ENCODE data around the gene PLCZ1. TPM values are rescaled to one million over a fixed set of nuclear protein-coding genes. Genes with fewer than 3 reads are reported as not detected.
"Not testable (repeated sequence)": the region's sequence is repeated elsewhere in the genome, so short reads cannot be mapped to it uniquely, and the experiment has no call there.

The PLCZ1 gene
- total RNA-seq, 2 experiments from 2014 or later, result not detected

- Mint-ChIP-seq H3K27me3 (no peaks in the 10 kb centered on the region), H3K27ac (no peak overlapping the region), H3K36me3 (ENCODE audit: low read depth) (no peaks in the 10 kb centered on the region), H3K4me1 (no peaks in the 10 kb centered on the region), H3K9me3 (ENCODE audit: low read depth) (peaks cover 7% of the 10 kb centered on the region), H3K4me3 (no peak overlapping the region)
- ChIA-PET POLR2A (no interaction called here), CTCF (no interaction called here)
- DNase-seq (no peak), ATAC-seq (no peak)
- intact Hi-C loops (cut with DNase I, micrococcal nuclease), result no loop called here
These were observed 40.7 kb downstream of the PLCZ1 start for GRCh38 chr12:18696971-18697602.

- CTCF ChIA-PET; POLR2A ChIA-PET; H3K27me3 Mint-ChIP-seq; intact Hi-C loops (cut with DNase I, micrococcal nuclease); DNase-seq; H3K36me3 Mint-ChIP-seq (ENCODE audit: low read depth); H3K4me3 Mint-ChIP-seq; H3K4me1 Mint-ChIP-seq; ATAC-seq; H3K27ac Mint-ChIP-seq: not testable (repeated sequence)
- H3K9me3 Mint-ChIP-seq (ENCODE audit: low read depth), result peaks cover 13% of the 10 kb centered on the region
These were observed 43.8 kb downstream of the PLCZ1 start for GRCh38 chr12:18693986-18694385.

GRCh38 chr12:18690653-18691052 lies 47.2 kb downstream of the PLCZ1 start:
- DNase-seq (no peak), ATAC-seq (no peak)
- H3K27me3 Mint-ChIP-seq, result no peaks in the 10 kb centered on the region
- ChIA-PET CTCF (no interaction called here), POLR2A (no interaction called here)
- H3K27ac Mint-ChIP-seq, result no peak overlapping the region
- peaks cover 13% of the 10 kb centered on the region for H3K9me3 Mint-ChIP-seq (ENCODE audit: low read depth)
- H3K36me3 Mint-ChIP-seq (ENCODE audit: low read depth), result no peaks in the 10 kb centered on the region
- intact Hi-C loops (cut with DNase I, micrococcal nuclease), result no loop called here
- no peak overlapping the region for H3K4me3 Mint-ChIP-seq
- no peaks in the 10 kb centered on the region for H3K4me1 Mint-ChIP-seq

- Mint-ChIP-seq H3K4me1 (no peaks in the 10 kb centered on the region), H3K9me3 (ENCODE audit: low read depth) (peaks cover 13% of the 10 kb centered on the region), H3K4me3 (no peak overlapping the region), H3K36me3 (ENCODE audit: low read depth) (no peaks in the 10 kb centered on the region), H3K27me3 (no peaks in the 10 kb centered on the region), H3K27ac (no peak overlapping the region)
- POLR2A ChIA-PET, result interaction anchor here (0.6 kb wide), 1 partner anchor 32 kb away, joined by 3 read pairs; no protein-coding TSS in a partner anchor
- ATAC-seq (no peak), DNase-seq (no peak)
- intact Hi-C loops (cut with DNase I, micrococcal nuclease), result no loop called here
- CTCF ChIA-PET, result no interaction called here
These were observed 48.0 kb downstream of the PLCZ1 start for GRCh38 chr12:18689771-18690170.

- ATAC-seq (no peak), DNase-seq (no peak)
- CTCF ChIA-PET, result no interaction called here
- Mint-ChIP-seq H3K27me3 (no peaks in the 10 kb centered on the region), H3K4me1 (no peaks in the 10 kb centered on the region), H3K9me3 (ENCODE audit: low read depth) (no peaks in the 10 kb centered on the region), H3K4me3 (no peak overlapping the region), H3K27ac (no peak overlapping the region), H3K36me3 (ENCODE audit: low read depth) (no peaks in the 10 kb centered on the region)
- intact Hi-C loops (cut with DNase I, micrococcal nuclease), result no loop called here
- POLR2A ChIA-PET, result no interaction called here
These were observed 53.4 kb downstream of the PLCZ1 start for GRCh38 chr12:18684430-18684829.

GRCh38 chr12:18683327-18684013 lies 54.3 kb downstream of the PLCZ1 start:
- POLR2A ChIA-PET, result no interaction called here
- CTCF ChIA-PET, result no interaction called here
- Mint-ChIP-seq H3K36me3 (ENCODE audit: low read depth) (no peaks in the 10 kb centered on the region), H3K9me3 (ENCODE audit: low read depth) (no peaks in the 10 kb centered on the region), H3K27me3 (no peaks in the 10 kb centered on the region), H3K4me3 (no peak overlapping the region), H3K27ac (no peak overlapping the region), H3K4me1 (no peaks in the 10 kb centered on the region)
- ATAC-seq (no peak), DNase-seq (no peak)
- intact Hi-C loops (cut with DNase I, micrococcal nuclease), result no loop called here

- ChIA-PET POLR2A (no interaction called here), CTCF (no interaction called here)
- ATAC-seq, result no peak
- Mint-ChIP-seq H3K4me3 (no peak overlapping the region), H3K36me3 (ENCODE audit: low read depth) (no peaks in the 10 kb centered on the region), H3K4me1 (no peaks in the 10 kb centered on the region), H3K27ac (no peak overlapping the region), H3K27me3 (no peaks in the 10 kb centered on the region), H3K9me3 (ENCODE audit: low read depth) (no peaks in the 10 kb centered on the region)
- DNase-seq, result no peak
- intact Hi-C loops (cut with DNase I, micrococcal nuclease), result no loop called here
These were observed 56.0 kb downstream of the PLCZ1 start for GRCh38 chr12:18681818-18682217.

- H3K4me1 Mint-ChIP-seq, result no peaks in the 10 kb centered on the region
- ChIA-PET POLR2A (no interaction called here), CTCF (no interaction called here)
- peaks cover 5% of the 10 kb centered on the region for H3K9me3 Mint-ChIP-seq (ENCODE audit: low read depth)
- no peak overlapping the region for H3K27ac Mint-ChIP-seq
- intact Hi-C loops (cut with DNase I, micrococcal nuclease), result no loop called here
- ATAC-seq (no peak), DNase-seq (no peak)
- H3K4me3 Mint-ChIP-seq, result no peak overlapping the region
- no peaks in the 10 kb centered on the region for H3K27me3 Mint-ChIP-seq
- H3K36me3 Mint-ChIP-seq (ENCODE audit: low read depth), result no peaks in the 10 kb centered on the region
These were observed 60.7 kb downstream of the PLCZ1 start for GRCh38 chr12:18676996-18677588.

- Mint-ChIP-seq H3K36me3 (ENCODE audit: low read depth) (no peaks in the 10 kb centered on the region), H3K27ac (no peak overlapping the region), H3K4me3 (no peak overlapping the region), H3K4me1 (no peaks in the 10 kb centered on the region), H3K9me3 (ENCODE audit: low read depth) (peaks cover 5% of the 10 kb centered on the region), H3K27me3 (no peaks in the 10 kb centered on the region)
- ChIA-PET CTCF (no interaction called here), POLR2A (no interaction called here)
- DNase-seq (no peak), ATAC-seq (no peak)
- intact Hi-C loops (cut with DNase I, micrococcal nuclease), result no loop called here
These were observed 61.7 kb downstream of the PLCZ1 start for GRCh38 chr12:18676141-18676540.

- Mint-ChIP-seq H3K27ac (no peak overlapping the region), H3K4me3 (no peak overlapping the region), H3K9me3 (ENCODE audit: low read depth) (peaks cover 29% of the 10 kb centered on the region), H3K4me1 (no peaks in the 10 kb centered on the region), H3K27me3 (no peaks in the 10 kb centered on the region), H3K36me3 (ENCODE audit: low read depth) (no peaks in the 10 kb centered on the region)
- DNase-seq (no peak), ATAC-seq (no peak)
- intact Hi-C loops (cut with DNase I, micrococcal nuclease), result no loop called here
- ChIA-PET CTCF (no interaction called here), POLR2A (no interaction called here)
These were observed 79.0 kb downstream of the PLCZ1 start for GRCh38 chr12:18658829-18659228.

- DNase-seq, result no peak
- Mint-ChIP-seq H3K27me3 (no peaks in the 10 kb centered on the region), H3K4me3 (no peak overlapping the region), H3K27ac (no peak overlapping the region), H3K4me1 (no peaks in the 10 kb centered on the region), H3K36me3 (ENCODE audit: low read depth) (no peaks in the 10 kb centered on the region), H3K9me3 (ENCODE audit: low read depth) (peaks cover 30% of the 10 kb centered on the region)
- ATAC-seq, result no peak
- CTCF ChIA-PET, result no interaction called here
- intact Hi-C loops (cut with DNase I, micrococcal nuclease), result no loop called here
- POLR2A ChIA-PET, result interaction anchor here (0.6 kb wide), 1 partner anchor 31 kb away, joined by 3 read pairs; no protein-coding TSS in a partner anchor
These were observed 79.6 kb downstream of the PLCZ1 start for GRCh38 chr12:18658179-18658578.

- no peaks in the 10 kb centered on the region for H3K36me3 Mint-ChIP-seq (ENCODE audit: low read depth)
- ATAC-seq, result no peak
These were observed 82.5 kb downstream of the PLCZ1 start for GRCh38 chr12:18655351-18655750.

More at GRCh38 chr12:18655351-18655750, 82.5 kb downstream of the PLCZ1 start:
- H3K4me3 Mint-ChIP-seq, result no peak overlapping the region
- H3K4me1 Mint-ChIP-seq, result no peaks in the 10 kb centered on the region
- intact Hi-C loops (cut with DNase I, micrococcal nuclease), result no loop called here
- CTCF ChIA-PET, result no interaction called here
- H3K9me3 Mint-ChIP-seq (ENCODE audit: low read depth), result peaks cover 26% of the 10 kb centered on the region
- DNase-seq, result no peak
- POLR2A ChIA-PET, result no interaction called here
- H3K27me3 Mint-ChIP-seq, result no peaks in the 10 kb centered on the region
- no peak overlapping the region for H3K27ac Mint-ChIP-seq

Measured in activated CD4-positive, alpha-beta T cell treated with anti-CD3 and anti-CD28 coated beads for 36 hours (primary cell).